Esophagus muscularis mucosa (tissue), 4 donors: ENCODE results near the gene PRRG1. TPM values are rescaled to one million over a fixed set of nuclear protein-coding genes. Genes with fewer than 3 reads are reported as not detected.
"Not testable (repeated sequence)": the region's sequence is repeated elsewhere in the genome, so short reads cannot be mapped to it uniquely, and the experiment has no call there.

Experiments used
- DNase-seq: peaks from one replicate; pipeline ENCODE4 v3.0.0-alpha.2; 2017; ENCODE audit errors: extremely low spot score
- H3K27ac ChIP-seq, 4 donors: fragments of 200-600 bp; sonication (generic); replicated peaks in 1 of 4; 1 replicate in 3 of 4; 2 replicates in 1 of 4; pipeline ENCODE4 v1.5.1; 2016 to 2019; ENCODE audit warnings: mild to moderate bottlenecking in 1 of 4
- H3K27me3 ChIP-seq, 4 donors: fragments of 200-600 bp; sonication (generic); one replicate each; pipeline versions ENCODE4 v1.5.1 to v1.6.0; 2016 to 2019
- H3K36me3 ChIP-seq, 4 donors: fragments of 200-600 bp; sonication (generic); one replicate each; pipeline ENCODE4 v1.5.1; 2016 to 2019
- H3K4me1 ChIP-seq, 4 donors: fragments of 200-600 bp; sonication (generic); one replicate each; pipeline ENCODE4 v1.5.1; 2016 to 2019
- H3K4me3 ChIP-seq, 4 donors: fragments of 200-600 bp; sonication (generic); 1 replicate in 2 of 4; 2 replicates in 2 of 4; pipeline ENCODE4 v1.5.1; 2016 to 2019; ENCODE audit warnings: mild to moderate bottlenecking in 4 of 4, moderate library complexity in 1 of 4
- H3K9me3 ChIP-seq, 4 donors: fragments of 200-600 bp; sonication (generic); 1 replicate in 3 of 4; 2 replicates in 1 of 4; pipeline ENCODE4 v1.5.1; 2016 to 2019
- EP300 ChIP-seq: sonication (generic); formaldehyde crosslinking; IDR thresholded peaks from one replicate; pipeline ENCODE4 v1.6.1; 2017; ENCODE audit warnings: antibody characterized with exemption
- POLR2A ChIP-seq: fragments of 450-650 bp; IDR thresholded peaks from one replicate; pipeline ENCODE4 v1.6.1; 2017; ENCODE audit warnings: antibody characterized with exemption, moderate library complexity, mild to moderate bottlenecking, low read depth
- POLR2AphosphoS5 ChIP-seq, 2 donors: sonication (generic); formaldehyde crosslinking; IDR thresholded peaks; one replicate each; pipeline ENCODE4 v1.6.1; 2017; ENCODE audit warnings: antibody characterized with exemption in 2 of 2
- WGBS: methylation state at CpG from one replicate; pipeline ENCODE4 v1.1.5; 2018; 5-methylcytosine and 5-hydroxymethylcytosine counted together
- intact Hi-C: fragments of 100-400 bp; cut with DNase I; formaldehyde crosslinking; loops from one replicate; pipeline ENCODE4 v1.15.1; 2023
- total RNA-seq, 4 donors: library from RNA; depleted of rRNA; stranded (reverse); fragments of >200 nt; gene quantifications; one replicate each; pipeline versions ENCODE4 v1.1.0 to v1.2.1, GENCODE V29; 2016
- TF ChIP-seq, protein P1 (sequence below), 3 experiments: fragments of 200-600 bp in 2 of 3; fragments of 450-650 bp in 1 of 3; sonication (generic) in 2 of 3; IDR thresholded peaks; one replicate each; pipeline ENCODE4 v1.5.1; 2017 to 2019; ENCODE audit warnings: antibody characterized with exemption in 3 of 3, mild to moderate bottlenecking in 2 of 3, moderate library complexity in 1 of 3

PRRG1 gene
- total RNA-seq = 1 to 10 TPM; 4.5 to 7.1 (median 5.1) TPM

DNA sequence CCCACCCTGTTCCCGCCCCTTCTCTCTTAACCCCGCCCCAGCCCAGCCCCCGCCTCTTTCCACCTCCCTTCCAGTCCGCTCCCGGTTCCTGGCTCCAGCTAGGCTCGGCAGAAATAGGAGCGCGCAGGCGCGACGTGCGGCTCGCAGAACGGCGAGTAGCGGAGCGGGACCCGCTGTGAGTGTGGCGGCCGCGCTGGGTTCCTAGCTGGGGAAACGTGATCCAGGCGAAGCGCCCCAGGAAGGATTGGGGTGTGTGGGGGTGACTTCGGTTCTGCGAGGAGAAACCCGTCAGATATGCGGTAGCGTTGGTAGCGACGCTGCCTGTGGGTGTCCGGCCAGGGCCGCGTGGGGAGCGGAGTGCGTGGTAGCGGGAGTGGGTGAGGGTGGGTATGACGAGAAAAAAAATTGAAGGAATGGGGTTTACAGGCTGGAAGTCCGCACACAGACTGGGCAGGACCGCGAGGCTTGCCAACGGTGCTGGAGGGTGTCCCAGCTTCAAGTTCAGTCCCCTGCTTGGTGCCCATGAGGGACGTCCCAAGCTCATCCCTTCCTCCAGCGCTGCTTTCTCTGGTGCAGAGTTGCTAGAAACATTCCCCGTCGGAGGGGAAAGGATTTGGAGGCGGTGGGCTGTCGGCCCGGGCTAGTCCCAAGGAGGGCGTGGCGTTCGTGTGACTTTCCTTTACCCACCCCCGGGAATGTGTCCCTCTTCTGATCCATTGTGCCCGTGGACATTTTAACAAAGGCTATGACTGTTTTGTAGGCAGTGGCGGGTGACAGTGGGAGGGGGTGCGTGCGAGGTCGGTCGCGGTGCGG, at the start of gene PRRG1:
TSS of gene PRRG1 (plus strand) at position 144 of the 813 bp plus-strand sequence. CDS start 56,886 bp downstream, outside the sequence.
- Histone ChIP-seq H3K36me3 (no peaks in the 10 kb centered on the region), H3K9me3 (no peaks in the 10 kb centered on the region), H3K27me3 (no peaks in the 10 kb centered on the region), H3K4me1 (peaks cover 0 to 5% (median 4%) of the 10 kb centered on the region in 4 donors), H3K4me3 (peak within 1 kb of the TSS; percentile 61 to 76 (median 66)), H3K27ac (peak within 1 kb of the TSS; percentile 70 to 81 (median 75))
- peak; percentile 91 for DNase-seq
- 44% methylated on average over 32 of the region's 61 CpGs for WGBS
- TF ChIP-seq EP300 = no peak
- no peak for TF ChIP-seq POLR2A
- peak; percentile 77 to 82 for TF ChIP-seq POLR2AphosphoS5 (IDR thresholded peaks at IDR 0.05)
- TF ChIP-seq, protein P1, sequence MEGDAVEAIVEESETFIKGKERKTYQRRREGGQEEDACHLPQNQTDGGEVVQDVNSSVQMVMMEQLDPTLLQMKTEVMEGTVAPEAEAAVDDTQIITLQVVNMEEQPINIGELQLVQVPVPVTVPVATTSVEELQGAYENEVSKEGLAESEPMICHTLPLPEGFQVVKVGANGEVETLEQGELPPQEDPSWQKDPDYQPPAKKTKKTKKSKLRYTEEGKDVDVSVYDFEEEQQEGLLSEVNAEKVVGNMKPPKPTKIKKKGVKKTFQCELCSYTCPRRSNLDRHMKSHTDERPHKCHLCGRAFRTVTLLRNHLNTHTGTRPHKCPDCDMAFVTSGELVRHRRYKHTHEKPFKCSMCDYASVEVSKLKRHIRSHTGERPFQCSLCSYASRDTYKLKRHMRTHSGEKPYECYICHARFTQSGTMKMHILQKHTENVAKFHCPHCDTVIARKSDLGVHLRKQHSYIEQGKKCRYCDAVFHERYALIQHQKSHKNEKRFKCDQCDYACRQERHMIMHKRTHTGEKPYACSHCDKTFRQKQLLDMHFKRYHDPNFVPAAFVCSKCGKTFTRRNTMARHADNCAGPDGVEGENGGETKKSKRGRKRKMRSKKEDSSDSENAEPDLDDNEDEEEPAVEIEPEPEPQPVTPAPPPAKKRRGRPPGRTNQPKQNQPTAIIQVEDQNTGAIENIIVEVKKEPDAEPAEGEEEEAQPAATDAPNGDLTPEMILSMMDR (IDR thresholded peaks at IDR 0.05) = no peak
- intact Hi-C loops = no loop called here

DNA sequence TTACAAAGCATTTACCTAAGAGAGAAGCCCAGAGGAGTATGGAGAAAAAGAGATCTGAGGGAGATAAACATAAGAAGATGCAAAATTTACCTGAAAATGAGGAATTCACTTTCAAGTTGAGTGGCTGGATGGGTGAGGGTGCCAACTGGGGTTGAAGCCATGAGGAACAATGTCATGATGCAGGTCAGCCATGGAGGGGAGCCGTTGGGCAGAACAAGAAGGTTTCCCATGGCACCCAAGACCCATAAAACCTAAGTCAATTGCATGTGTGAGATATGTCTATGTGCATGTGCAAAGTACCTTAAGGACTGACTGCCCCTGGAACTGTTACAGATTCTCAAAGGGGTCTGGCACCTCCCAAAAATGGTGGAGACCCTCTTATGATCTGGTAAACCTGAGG, 46.6 kb upstream of the PRRG1 start:
- H3K4me3 ChIP-seq = no peak overlapping the region
- no peaks in the 10 kb centered on the region for H3K36me3 ChIP-seq
- H3K9me3 ChIP-seq = peaks cover 0 to 5% (median 0%) of the 10 kb centered on the region in 4 donors
- no peak for DNase-seq
- 14% methylated on average over 1 of the region's 1 CpG for WGBS
- no peaks in the 10 kb centered on the region for H3K27me3 ChIP-seq
- TF ChIP-seq POLR2A = no peak
- TF ChIP-seq POLR2AphosphoS5 (IDR thresholded peaks at IDR 0.05) = no peak
- no peak for TF ChIP-seq EP300
- TF ChIP-seq, protein P1 (IDR thresholded peaks at IDR 0.05) = peak in 1 of 3 experiments; percentile 7
- H3K4me1 ChIP-seq = no peaks in the 10 kb centered on the region
- intact Hi-C loops = no loop called here
- no peak overlapping the region for H3K27ac ChIP-seq

DNA sequence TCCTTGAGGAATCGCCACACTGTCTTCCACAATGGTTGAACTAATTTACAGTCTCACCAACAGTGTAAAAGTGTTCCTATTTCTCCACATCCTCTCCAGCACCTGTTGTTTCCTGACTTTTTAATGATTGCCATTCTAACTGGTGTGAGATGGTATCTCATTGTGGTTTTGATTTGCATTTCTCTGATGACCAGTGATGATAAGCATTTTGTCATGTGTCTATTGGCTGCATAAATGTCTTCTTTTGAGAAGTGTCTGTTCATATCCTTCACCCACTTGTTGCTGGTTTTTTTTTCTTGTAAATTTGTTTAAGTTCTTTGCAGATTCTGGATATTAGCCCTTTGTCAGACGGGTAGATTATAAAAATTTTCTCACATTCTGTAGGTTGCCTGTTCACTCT, 43.9 kb upstream of the PRRG1 start:
- H3K9me3 ChIP-seq, intact Hi-C loops: not testable (repeated sequence)
- WGBS = 68% methylated on average over 2 of the region's 2 CpGs

DNA sequence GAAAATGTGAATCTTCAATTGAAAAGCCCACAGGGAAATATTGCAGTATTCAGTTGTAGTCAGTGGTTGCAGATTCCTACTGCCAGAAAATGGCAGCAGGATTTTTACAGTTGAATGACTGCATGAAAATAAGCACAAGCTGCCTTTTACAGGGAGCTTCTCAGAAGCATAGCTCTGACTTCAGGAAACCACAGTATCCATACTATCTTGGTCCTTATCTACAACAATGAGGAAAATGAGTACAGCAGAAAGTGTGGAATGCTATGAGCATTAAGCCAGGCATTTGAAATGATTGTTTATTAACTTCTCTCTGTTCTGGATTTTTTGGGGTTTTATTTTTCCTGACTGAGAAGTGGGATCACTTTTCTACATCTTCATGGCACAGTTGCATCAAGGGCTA, 34.6 kb upstream of the PRRG1 start:
- no peaks in the 10 kb centered on the region for H3K9me3 ChIP-seq
- DNase-seq = no peak
- no peaks in the 10 kb centered on the region for H3K4me1 ChIP-seq
- no peaks in the 10 kb centered on the region for H3K36me3 ChIP-seq
- no peak overlapping the region for H3K27ac ChIP-seq
- H3K27me3 ChIP-seq = no peaks in the 10 kb centered on the region
- no peak overlapping the region for H3K4me3 ChIP-seq
- TF ChIP-seq EP300 = no peak
- TF ChIP-seq POLR2AphosphoS5 (IDR thresholded peaks at IDR 0.05) = no peak
- TF ChIP-seq POLR2A = no peak
- TF ChIP-seq, protein P1 (IDR thresholded peaks at IDR 0.05) = no peak
- intact Hi-C loops = no loop called here

More for the DNA sequence above, 43.9 kb upstream of the PRRG1 start:
- H3K4me3 ChIP-seq, H3K36me3 ChIP-seq, DNase-seq, H3K27ac ChIP-seq, H3K4me1 ChIP-seq, H3K27me3 ChIP-seq: not testable (repeated sequence)

DNA sequence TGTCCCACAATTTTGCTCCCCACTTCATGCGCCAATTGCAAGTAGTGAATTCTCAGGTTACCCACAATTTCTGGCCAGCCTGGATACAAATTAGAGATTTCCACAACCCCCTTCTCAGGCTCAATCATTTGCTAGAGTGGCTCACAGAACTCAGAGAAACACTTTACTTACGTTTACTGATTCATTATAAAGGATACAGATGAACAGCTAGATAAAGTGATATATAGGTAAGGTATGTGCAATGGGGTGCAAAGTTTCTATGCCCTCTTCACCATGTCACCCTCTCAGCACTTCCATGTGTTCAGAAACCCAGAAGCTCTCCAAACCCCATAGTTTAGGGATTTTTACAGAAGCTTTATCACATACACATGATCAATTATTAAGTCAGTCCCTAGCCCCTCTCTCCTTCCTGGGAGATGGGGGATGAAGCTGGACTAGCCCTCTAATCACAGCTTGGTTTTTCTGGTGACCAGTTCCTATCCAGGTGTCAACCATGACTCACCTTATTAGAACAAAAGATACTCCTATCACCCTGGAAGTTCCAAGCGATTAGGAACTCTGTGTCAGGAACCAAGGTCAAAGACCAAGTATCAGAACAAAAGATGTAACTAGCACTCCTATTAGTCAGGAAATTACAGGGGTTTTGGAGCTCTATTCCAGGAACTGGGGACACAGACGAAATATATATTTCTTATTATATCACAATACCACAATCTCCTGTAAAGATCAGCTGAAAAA, 33.5 kb upstream of the PRRG1 start:
- TF ChIP-seq POLR2AphosphoS5 (IDR thresholded peaks at IDR 0.05) (no peak), POLR2A (no peak), EP300 (no peak)
- TF ChIP-seq, protein P1 (IDR thresholded peaks at IDR 0.05) = no peak
- intact Hi-C loops = no loop called here
- H3K4me1 ChIP-seq = no peaks in the 10 kb centered on the region

More for the DNA sequence above, 33.5 kb upstream of the PRRG1 start:
- Histone ChIP-seq H3K36me3 (no peaks in the 10 kb centered on the region), H3K4me3 (no peak overlapping the region), H3K27me3 (no peaks in the 10 kb centered on the region), H3K9me3 (no peaks in the 10 kb centered on the region), H3K27ac (no peak overlapping the region)
- 54% methylated on average over 4 of the region's 4 CpGs for WGBS
- DNase-seq = no peak
